ENCODE results near the gene STON2. TPM values are rescaled to one million over a fixed set of nuclear protein-coding genes. Genes with fewer than 3 reads are reported as not detected.

STON2 gene
- polyA plus RNA-seq, 1 donor, result 16.6 TPM

- DNase-seq (ENCODE audit: low read depth), result no peak
Observed at GRCh38 chr14:81222126-81222525, 178.0 kb downstream of the STON2 start.

- no peak for DNase-seq (ENCODE audit: low read depth)
Observed at GRCh38 chr14:81221579-81222102, 178.5 kb downstream of the STON2 start.

GRCh38 chr14:81220830-81221578, 179.1 kb downstream of the STON2 start, which contains the start of gene GTF2A1:
Gene GTF2A1, minus strand, starts transcription at chr14:81220959. Its CDS starts 441 bp downstream, at chr14:81220518.
- DNase-seq (ENCODE audit: low read depth), result peak; percentile 98

- DNase-seq (ENCODE audit: low read depth), result no peak
Observed at GRCh38 chr14:81220580-81220829, 179.6 kb downstream of the STON2 start.

- DNase-seq (ENCODE audit: low read depth), result no peak
Observed at GRCh38 chr14:81219759-81220579, 180.2 kb downstream of the STON2 start.

GRCh38 chr14:81219210-81219758, 180.8 kb downstream of the STON2 start:
- DNase-seq (ENCODE audit: low read depth), result peak; percentile 95

- DNase-seq (ENCODE audit: low read depth), result no peak
Observed at GRCh38 chr14:81211844-81212243, 188.3 kb downstream of the STON2 start.

Other genes with a start within 250 kb of the STON2 start
- gene GTF2A1, start 179.4 kb downstream of the STON2 start, polyA plus RNA-seq (ENCODE audit: insufficient read length), result 16.8 TPM
- 33.8 TPM for gene SEL1L, start 133.5 kb upstream of the STON2 start, polyA plus RNA-seq (ENCODE audit: insufficient read length)

Data from forelimb muscle (tissue), 1 donor.